ENCODE data around the gene PTH2. TPM values are rescaled to one million over a fixed set of nuclear protein-coding genes. Genes with fewer than 3 reads are reported as not detected.
A peak's percentile ranks its signal among the peaks of the same experiment; 100 is the strongest.

Gene PTH2
- total and polyA plus RNA-seq, 4 experiments from 2014 or later: not detected

DNA sequence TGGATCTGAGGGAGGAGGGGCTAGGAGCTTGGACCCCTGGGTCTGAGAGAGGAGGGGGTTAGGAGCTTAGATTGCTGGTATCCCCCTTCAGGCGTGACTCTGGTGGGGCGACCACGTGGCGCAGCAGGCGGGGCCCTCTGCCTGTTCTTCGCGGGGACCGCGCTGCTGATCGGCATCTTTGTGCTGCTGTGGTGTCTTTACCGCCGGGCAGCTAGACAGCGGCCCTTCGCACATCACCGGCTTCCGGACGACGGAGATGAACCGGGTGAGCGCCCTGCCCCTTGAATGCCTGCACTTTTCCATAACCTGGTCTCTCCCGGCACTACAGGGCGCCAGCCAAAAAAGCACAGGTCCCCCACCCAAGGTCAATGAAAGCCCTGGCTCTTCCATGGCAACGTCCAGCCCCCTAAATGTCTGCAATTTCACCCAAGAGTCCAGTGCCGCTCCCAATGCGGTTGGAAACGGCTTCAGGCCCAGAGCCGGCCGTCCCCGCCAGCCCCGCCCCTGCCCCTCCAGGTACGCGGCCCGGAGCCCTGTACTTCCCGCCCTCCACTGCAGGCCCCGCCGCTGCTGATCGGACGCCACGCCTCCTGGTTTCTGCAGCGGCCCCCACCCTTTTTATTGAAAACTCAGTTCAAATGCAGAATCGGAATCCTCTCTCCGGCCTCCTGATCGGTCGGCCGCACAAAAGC is 4.8 kb upstream of the PTH2 start:
- H3K36me3 ChIP-seq (ENCODE audit: insufficient read depth, low read length): no peaks in the 10 kb centered on the region
- intact Hi-C loops (cut with micrococcal nuclease): loop anchor here (2.0 kb wide), 1 partner anchor 19 kb away; no protein-coding TSS in a partner anchor
- Mint-ChIP-seq H3K27me3 (peaks cover 65 to 74% of the 10 kb centered on the region in 2 donors), H3K4me3 (peak overlapping the region in 7 of 8 donors; percentile 35 to 68 (median 58)), H3K27ac (peak overlapping the region in 1 of 7 donors; percentile 46), H3K4me1 (peaks cover 33 to 87% (median 57%) of the 10 kb centered on the region in 4 donors), H3K36me3 (peaks cover 0 to 5% of the 10 kb centered on the region in 2 donors), H3K9me3 (peaks cover 0 to 2% (median 0%) of the 10 kb centered on the region in 8 donors)
- no peak overlapping the region for H3K27ac ChIP-seq (ENCODE audit: low read depth, low read length)
- H3K4me1 ChIP-seq (ENCODE audit: insufficient read depth, low read length): peaks cover 43% of the 10 kb centered on the region
- no peaks in the 10 kb centered on the region for H3K9me3 ChIP-seq (ENCODE audit: control insufficient read depth in 1 of 2, low read length in 2 of 2)
- H3K4me3 ChIP-seq (ENCODE audit: low read length in 2 of 2): peak overlapping the region in 1 of 2 donors; percentile 34
- DNase-seq: peak in 2 of 5 donors; percentile 23 to 40
- peaks cover 70% of the 10 kb centered on the region for H3K27me3 ChIP-seq (ENCODE audit: insufficient read depth, low read length)
- CTCF ChIA-PET (ENCODE audit: partially characterized antibody): interaction anchor here (1.5 to 1.8 kb wide), 2 partner anchors 18 to 22 kb away, joined by 3 to 4 read pairs; no protein-coding TSS in a partner anchor
- POLR2A ChIA-PET (ENCODE audit: partially characterized antibody): interaction anchor here (1.0 to 1.8 kb wide), 2 partner anchors 14 to 18 kb away, joined by 3 read pairs; no protein-coding TSS in a partner anchor

DNA sequence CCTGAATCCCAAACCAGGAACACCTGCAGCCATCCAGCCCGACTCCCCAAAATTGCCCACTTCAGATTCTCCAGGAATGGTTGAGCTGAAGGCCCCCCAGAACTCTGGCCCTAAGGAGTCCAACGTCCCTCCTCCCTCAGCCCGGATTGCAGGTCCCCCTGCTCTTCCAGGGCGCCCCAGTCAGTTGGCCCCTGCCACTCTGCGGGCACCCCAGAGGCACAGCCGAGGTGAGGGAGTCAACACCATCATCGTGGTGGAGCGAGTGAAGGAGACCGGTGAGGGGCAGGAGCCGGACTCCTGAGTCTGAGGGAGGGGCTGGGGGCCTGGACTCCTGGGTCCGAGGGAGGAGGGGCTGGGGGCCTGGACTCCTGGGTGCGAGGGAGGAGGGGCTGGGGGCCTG is 4.1 kb upstream of the PTH2 start:
- DNase-seq: peak in 1 of 5 donors; percentile 13
- ChIA-PET CTCF (ENCODE audit: partially characterized antibody) (interaction anchor here (1.8 kb wide), 1 partner anchor 21 kb away, joined by 4 read pairs; no protein-coding TSS in a partner anchor), POLR2A (ENCODE audit: partially characterized antibody) (interaction anchor here (0.8 to 1.8 kb wide), 4 partner anchors 17 to 35 kb away, joined by 3 to 6 read pairs (median 3); no protein-coding TSS in a partner anchor)
- Mint-ChIP-seq H3K4me1 (peaks cover 36 to 87% (median 59%) of the 10 kb centered on the region in 4 donors), H3K36me3 (peaks cover 0 to 5% of the 10 kb centered on the region in 2 donors), H3K27me3 (peaks cover 68 to 77% of the 10 kb centered on the region in 2 donors), H3K9me3 (peaks cover 0 to 3% (median 0%) of the 10 kb centered on the region in 8 donors), H3K27ac (peak overlapping the region in 1 of 7 donors; percentile 46), H3K4me3 (peak overlapping the region in 3 of 8 donors; percentile 2 to 52 (median 36))
- no peaks in the 10 kb centered on the region for H3K9me3 ChIP-seq (ENCODE audit: control insufficient read depth in 1 of 2, low read length in 2 of 2)
- no peaks in the 10 kb centered on the region for H3K36me3 ChIP-seq (ENCODE audit: insufficient read depth, low read length)
- peaks cover 43% of the 10 kb centered on the region for H3K4me1 ChIP-seq (ENCODE audit: insufficient read depth, low read length)
- H3K27me3 ChIP-seq (ENCODE audit: insufficient read depth, low read length): peaks cover 70% of the 10 kb centered on the region
- no peak overlapping the region for H3K4me3 ChIP-seq (ENCODE audit: low read length in 2 of 2)
- intact Hi-C loops (cut with micrococcal nuclease): no loop called here
- no peak overlapping the region for H3K27ac ChIP-seq (ENCODE audit: low read depth, low read length)

DNA sequence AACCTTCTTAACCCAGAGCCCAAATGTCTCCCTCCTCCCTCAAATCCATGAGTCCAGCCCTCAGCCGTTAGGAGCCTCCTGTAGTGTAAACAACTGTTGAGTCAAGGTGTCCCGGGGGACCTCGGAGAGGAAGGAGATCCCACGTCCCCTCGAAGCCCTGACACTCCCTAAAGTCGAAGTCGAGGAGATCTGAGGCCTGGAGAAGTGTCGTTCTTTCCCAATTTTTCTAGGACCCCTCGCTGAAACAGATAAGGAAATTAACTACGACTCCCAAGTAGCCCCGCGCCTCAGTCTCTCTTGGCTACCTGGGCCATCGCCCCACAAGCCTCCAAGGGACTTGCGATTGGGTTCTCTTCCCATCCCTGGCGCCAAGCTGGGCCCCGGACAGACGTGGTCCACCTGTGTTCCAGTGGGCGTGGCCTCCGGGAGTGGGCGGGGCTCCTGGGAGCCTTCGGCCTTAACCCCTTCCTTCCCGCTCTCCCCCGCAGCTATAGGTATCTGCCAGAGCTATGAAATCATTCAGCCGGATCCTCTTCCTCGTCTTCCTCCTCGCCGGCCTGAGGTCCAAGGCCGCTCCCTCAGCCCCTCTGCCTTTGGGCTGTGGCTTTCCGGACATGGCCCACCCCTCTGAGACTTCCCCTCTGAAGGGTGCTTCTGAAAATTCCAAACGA is 2.8 kb upstream of the PTH2 start:
- peaks cover 71 to 78% of the 10 kb centered on the region in 2 donors for H3K27me3 Mint-ChIP-seq
- intact Hi-C loops (cut with micrococcal nuclease): no loop called here
- peaks cover 41 to 91% (median 63%) of the 10 kb centered on the region in 4 donors for H3K4me1 Mint-ChIP-seq
- Histone ChIP-seq H3K9me3 (ENCODE audit: control insufficient read depth in 1 of 2, low read length in 2 of 2) (no peaks in the 10 kb centered on the region), H3K27me3 (ENCODE audit: insufficient read depth, low read length) (peaks cover 70% of the 10 kb centered on the region), H3K4me1 (ENCODE audit: insufficient read depth, low read length) (peaks cover 51% of the 10 kb centered on the region), H3K36me3 (ENCODE audit: insufficient read depth, low read length) (no peaks in the 10 kb centered on the region), H3K27ac (ENCODE audit: low read depth, low read length) (no peak overlapping the region), H3K4me3 (ENCODE audit: low read length in 2 of 2) (no peak overlapping the region)
- ChIA-PET CTCF (ENCODE audit: partially characterized antibody) (interaction anchor here (1.0 to 1.2 kb wide), 2 partner anchors 17 to 18 kb away, joined by 3 read pairs; no protein-coding TSS in a partner anchor), POLR2A (ENCODE audit: partially characterized antibody) (interaction anchor here (0.8 to 1.8 kb wide), 5 partner anchors 13 to 43 kb away, joined by 3 to 6 read pairs (median 4); no protein-coding TSS in a partner anchor)
- DNase-seq: peak in 1 of 5 donors; percentile 31
- peak overlapping the region in 2 of 7 donors; percentile 62 to 74 for H3K27ac Mint-ChIP-seq
- H3K36me3 Mint-ChIP-seq: peaks cover 0 to 5% of the 10 kb centered on the region in 2 donors
- H3K9me3 Mint-ChIP-seq: peaks cover 0 to 3% (median 0%) of the 10 kb centered on the region in 8 donors
- peak overlapping the region in 4 of 8 donors; percentile 1 to 70 (median 39) for H3K4me3 Mint-ChIP-seq

DNA sequence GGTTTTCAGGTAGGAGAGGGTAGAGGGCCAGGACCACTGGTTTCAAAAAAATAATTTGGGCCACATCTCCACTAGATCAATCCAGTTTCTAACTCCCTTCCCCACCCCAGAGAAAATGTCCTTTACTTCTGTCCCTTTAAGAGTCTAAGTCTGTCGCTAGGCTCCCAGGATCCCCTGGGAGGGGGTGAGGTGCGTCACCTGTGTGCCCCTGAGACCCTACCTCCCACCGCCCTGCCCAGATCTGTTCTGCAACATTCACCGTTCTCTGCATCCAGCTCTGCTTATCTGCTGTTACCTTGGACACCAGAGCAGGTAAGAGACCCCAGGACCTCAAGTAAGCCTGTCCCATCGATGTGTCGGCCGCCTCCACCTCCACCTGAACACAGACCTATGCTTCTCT is 1.9 kb upstream of the PTH2 start, which contains the start of gene GFY:
Gene GFY, plus strand, starts transcription at position 211 of the 400 bp plus-strand sequence. CDS start 1,043 bp downstream, outside the sequence.
- Mint-ChIP-seq H3K36me3 (peaks cover 0 to 5% of the 10 kb centered on the region in 2 donors), H3K27me3 (peaks cover 73 to 80% of the 10 kb centered on the region in 2 donors), H3K27ac (peak within 1 kb of the TSS in 3 of 7 donors; percentile 52 to 74 (median 62)), H3K9me3 (peaks cover 0 to 3% (median 0%) of the 10 kb centered on the region in 8 donors), H3K4me3 (peak within 1 kb of the TSS in 5 of 8 donors; percentile 52 to 88 (median 77)), H3K4me1 (peaks cover 39 to 91% (median 62%) of the 10 kb centered on the region in 4 donors)
- Histone ChIP-seq H3K4me1 (ENCODE audit: insufficient read depth, low read length) (peaks cover 56% of the 10 kb centered on the region), H3K4me3 (ENCODE audit: low read length in 2 of 2) (no peak within 1 kb of the TSS), H3K27ac (ENCODE audit: low read depth, low read length) (no peak within 1 kb of the TSS), H3K36me3 (ENCODE audit: insufficient read depth, low read length) (no peaks in the 10 kb centered on the region), H3K27me3 (ENCODE audit: insufficient read depth, low read length) (peaks cover 70% of the 10 kb centered on the region), H3K9me3 (ENCODE audit: control insufficient read depth in 1 of 2, low read length in 2 of 2) (no peaks in the 10 kb centered on the region)
- intact Hi-C loops (cut with micrococcal nuclease): no loop called here
- DNase-seq: peak in 1 of 5 donors; percentile 6
- POLR2A ChIA-PET (ENCODE audit: partially characterized antibody): interaction anchor here (0.5 to 2.4 kb wide), 6 partner anchors 12 to 44 kb away, joined by 3 to 10 read pairs (median 4); no protein-coding TSS in a partner anchor
- CTCF ChIA-PET (ENCODE audit: partially characterized antibody): interaction anchor here (1.0 to 2.2 kb wide), 3 partner anchors 16 to 34 kb away, joined by 3 to 7 read pairs (median 3); no protein-coding TSS in a partner anchor

DNA sequence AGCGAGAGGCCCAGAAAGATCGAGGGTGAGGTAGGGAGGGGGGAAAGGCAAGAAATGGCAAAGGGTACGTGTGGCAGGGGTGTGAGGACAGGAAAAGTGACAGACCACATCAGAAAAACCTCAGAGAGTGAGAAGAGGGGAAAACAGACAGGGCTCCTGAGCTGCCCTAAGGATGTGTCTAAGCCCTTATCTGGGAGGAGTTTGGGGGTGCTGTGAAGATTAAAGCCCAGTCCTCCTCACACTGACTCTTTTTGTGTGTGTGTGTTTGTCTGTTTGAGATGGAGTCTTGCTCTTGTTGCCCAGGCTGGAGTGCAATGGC is 703 bp upstream of the PTH2 start:
- H3K4me1 ChIP-seq (ENCODE audit: insufficient read depth, low read length): peaks cover 56% of the 10 kb centered on the region
- Mint-ChIP-seq H3K27ac (peak overlapping the region in 5 of 7 donors; percentile 12 to 57 (median 52)), H3K36me3 (no peaks in the 10 kb centered on the region), H3K27me3 (peaks cover 71 to 81% of the 10 kb centered on the region in 2 donors), H3K4me1 (peaks cover 39 to 91% (median 62%) of the 10 kb centered on the region in 4 donors), H3K4me3 (peak overlapping the region; percentile 26 to 88 (median 77)), H3K9me3 (peaks cover 0 to 3% (median 0%) of the 10 kb centered on the region in 8 donors)
- POLR2A ChIA-PET (ENCODE audit: partially characterized antibody): interaction anchor here (0.9 to 2.4 kb wide), 4 partner anchors 12 to 19 kb away, joined by 3 to 10 read pairs (median 3); no protein-coding TSS in a partner anchor
- CTCF ChIA-PET (ENCODE audit: partially characterized antibody): interaction anchor here (0.7 to 2.2 kb wide), 2 partner anchors 32 to 46 kb away, joined by 3 to 7 read pairs; no protein-coding TSS in a partner anchor
- H3K9me3 ChIP-seq (ENCODE audit: control insufficient read depth in 1 of 2, low read length in 2 of 2): no peaks in the 10 kb centered on the region
- H3K27me3 ChIP-seq (ENCODE audit: insufficient read depth, low read length): peaks cover 77% of the 10 kb centered on the region
- DNase-seq: peak; percentile 38 to 58 (median 51)
- no peaks in the 10 kb centered on the region for H3K36me3 ChIP-seq (ENCODE audit: insufficient read depth, low read length)
- intact Hi-C loops (cut with micrococcal nuclease): no loop called here
- H3K4me3 ChIP-seq (ENCODE audit: low read length in 2 of 2): peak overlapping the region; percentile 8 to 19
- no peak overlapping the region for H3K27ac ChIP-seq (ENCODE audit: low read depth, low read length)

DNA sequence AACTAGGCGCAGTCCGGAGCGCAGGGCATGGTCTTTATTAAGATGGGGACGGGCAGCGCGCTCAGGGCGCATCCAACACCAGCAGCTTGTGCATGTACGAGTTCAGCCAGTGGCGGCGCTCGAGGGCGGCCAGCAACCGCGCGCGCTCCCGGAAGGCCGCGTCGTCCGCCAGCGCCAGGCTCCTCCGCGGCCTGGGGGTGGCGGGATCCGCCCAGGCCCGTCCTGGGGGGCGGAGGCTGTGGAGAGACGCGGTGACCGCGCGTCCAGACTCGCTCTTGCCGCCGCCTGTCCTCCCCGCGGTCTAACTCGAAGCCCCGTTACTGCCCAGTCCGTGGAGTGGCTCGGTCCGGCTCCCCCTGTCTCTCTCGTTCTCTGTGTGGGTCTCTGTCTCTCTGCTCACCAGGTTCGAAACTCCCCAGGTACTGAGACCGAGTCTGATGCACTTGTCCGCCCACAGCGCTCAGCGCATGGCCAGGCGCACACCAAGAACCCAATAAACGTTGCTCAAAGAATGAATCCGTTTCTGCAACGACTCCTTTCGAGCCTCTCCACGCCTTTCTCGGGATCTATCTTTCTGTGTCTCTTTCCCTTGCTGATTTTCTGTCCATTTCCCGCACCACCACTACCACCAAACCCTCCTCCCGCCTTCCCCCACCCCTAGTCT is 702 bp downstream of the PTH2 start:
- H3K27me3 Mint-ChIP-seq: peaks cover 69 to 75% of the 10 kb centered on the region in 2 donors
- peak overlapping the region; percentile 23 to 47 for H3K4me3 ChIP-seq (ENCODE audit: low read length in 2 of 2)
- peak overlapping the region; percentile 12 to 89 (median 76) for H3K27ac Mint-ChIP-seq
- no peaks in the 10 kb centered on the region for H3K36me3 Mint-ChIP-seq
- CTCF ChIA-PET (ENCODE audit: partially characterized antibody): interaction anchor here (0.7 kb wide), 1 partner anchor 14 kb away, joined by 3 read pairs; no protein-coding TSS in a partner anchor
- H3K27me3 ChIP-seq (ENCODE audit: insufficient read depth, low read length): peaks cover 64% of the 10 kb centered on the region
- H3K36me3 ChIP-seq (ENCODE audit: insufficient read depth, low read length): no peaks in the 10 kb centered on the region
- peaks cover 32 to 77% (median 53%) of the 10 kb centered on the region in 4 donors for H3K4me1 Mint-ChIP-seq
- no peaks in the 10 kb centered on the region for H3K9me3 ChIP-seq (ENCODE audit: control insufficient read depth in 1 of 2, low read length in 2 of 2)
- POLR2A ChIA-PET (ENCODE audit: partially characterized antibody): interaction anchor here (0.9 to 2.9 kb wide), 4 partner anchors 13 to 89 kb away, joined by 3 to 17 read pairs (median 5); no protein-coding TSS in a partner anchor
- intact Hi-C loops (cut with micrococcal nuclease): no loop called here
- H3K4me1 ChIP-seq (ENCODE audit: insufficient read depth, low read length): peaks cover 44% of the 10 kb centered on the region
- peak overlapping the region; percentile 75 to 94 (median 85) for H3K4me3 Mint-ChIP-seq
- DNase-seq: peak; percentile 48 to 56 (median 54)
- no peak overlapping the region for H3K27ac ChIP-seq (ENCODE audit: low read depth, low read length)
- peaks cover 0 to 3% (median 0%) of the 10 kb centered on the region in 8 donors for H3K9me3 Mint-ChIP-seq
